Gastrocnemius medialis (tissue), 4 donors: Measurements from ENCODE around the gene PRDM16.

Source experiments
- POLR2A ChIP-seq, 2 donors: fragments of 450-650 bp; IDR thresholded peaks; one replicate each; pipeline ENCODE4 v1.6.1; 2017; ENCODE audit warnings: antibody characterized with exemption in 2 of 2, mild to moderate bottlenecking in 2 of 2, moderate library complexity in 2 of 2
- TF ChIP-seq, protein P1 (sequence below), 5 experiments: fragments of 450-650 bp in 3 of 5; fragments of 200-600 bp in 2 of 5; sonication (generic) in 2 of 5; IDR thresholded peaks in 4 of 5; conservative IDR thresholded peaks in 1 of 5; 1 replicate in 4 of 5; 2 replicates in 1 of 5; pipeline ENCODE4 v1.5.1; 2016 to 2019; ENCODE audit warnings: antibody characterized with exemption in 5 of 5, mild to moderate bottlenecking in 3 of 5, moderate library complexity in 3 of 5

DNA sequence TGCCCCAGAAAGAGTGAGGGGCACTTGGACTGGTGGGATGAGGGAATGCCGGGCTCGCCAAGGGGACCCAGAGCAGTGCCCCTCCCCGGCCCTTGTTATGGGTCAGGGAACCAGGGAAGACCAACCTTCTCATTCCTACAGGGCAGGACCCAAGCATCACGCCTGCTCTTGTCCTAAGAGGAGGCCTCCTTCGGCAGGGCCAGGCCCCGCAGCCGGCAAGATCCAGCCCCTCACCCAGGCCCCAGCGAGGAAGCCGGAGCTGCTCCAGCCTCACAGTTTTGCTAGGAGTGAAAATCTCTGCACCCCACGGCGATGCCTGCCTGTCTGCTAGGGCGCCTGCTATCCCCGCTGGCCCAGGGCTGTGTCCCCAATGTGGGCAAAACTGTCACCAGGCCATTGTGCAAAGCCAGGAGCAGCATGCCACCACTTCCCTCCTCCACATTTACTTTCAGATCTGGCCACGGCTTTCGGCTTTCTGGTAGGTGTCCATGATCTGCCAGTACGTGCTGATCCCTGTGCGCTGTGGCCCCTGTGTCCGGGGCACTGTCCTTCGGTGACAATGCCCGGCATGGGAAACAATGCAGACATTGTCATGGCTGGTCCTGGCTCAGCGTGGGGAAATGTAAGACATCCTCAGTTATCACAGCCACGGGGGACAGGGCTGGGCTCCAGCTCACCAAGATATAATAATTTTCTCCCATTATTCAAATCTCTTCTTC is 38.2 kb upstream of the PRDM16 start:
- TF ChIP-seq, protein P1, sequence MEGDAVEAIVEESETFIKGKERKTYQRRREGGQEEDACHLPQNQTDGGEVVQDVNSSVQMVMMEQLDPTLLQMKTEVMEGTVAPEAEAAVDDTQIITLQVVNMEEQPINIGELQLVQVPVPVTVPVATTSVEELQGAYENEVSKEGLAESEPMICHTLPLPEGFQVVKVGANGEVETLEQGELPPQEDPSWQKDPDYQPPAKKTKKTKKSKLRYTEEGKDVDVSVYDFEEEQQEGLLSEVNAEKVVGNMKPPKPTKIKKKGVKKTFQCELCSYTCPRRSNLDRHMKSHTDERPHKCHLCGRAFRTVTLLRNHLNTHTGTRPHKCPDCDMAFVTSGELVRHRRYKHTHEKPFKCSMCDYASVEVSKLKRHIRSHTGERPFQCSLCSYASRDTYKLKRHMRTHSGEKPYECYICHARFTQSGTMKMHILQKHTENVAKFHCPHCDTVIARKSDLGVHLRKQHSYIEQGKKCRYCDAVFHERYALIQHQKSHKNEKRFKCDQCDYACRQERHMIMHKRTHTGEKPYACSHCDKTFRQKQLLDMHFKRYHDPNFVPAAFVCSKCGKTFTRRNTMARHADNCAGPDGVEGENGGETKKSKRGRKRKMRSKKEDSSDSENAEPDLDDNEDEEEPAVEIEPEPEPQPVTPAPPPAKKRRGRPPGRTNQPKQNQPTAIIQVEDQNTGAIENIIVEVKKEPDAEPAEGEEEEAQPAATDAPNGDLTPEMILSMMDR (IDR thresholded peaks at IDR 0.05 in 4 of 5, conservative IDR thresholded peaks at IDR 0.05 in 1 of 5): no peak
- TF ChIP-seq POLR2A (IDR thresholded peaks at IDR 0.05): no peak
